ENCODE results near the gene TPR. TPM values are rescaled to one million over a fixed set of nuclear protein-coding genes. Genes with fewer than 3 reads are reported as not detected.

The TPR gene
- total RNA-seq, 1 donor from 2014 or later, result 250 TPM

DNA sequence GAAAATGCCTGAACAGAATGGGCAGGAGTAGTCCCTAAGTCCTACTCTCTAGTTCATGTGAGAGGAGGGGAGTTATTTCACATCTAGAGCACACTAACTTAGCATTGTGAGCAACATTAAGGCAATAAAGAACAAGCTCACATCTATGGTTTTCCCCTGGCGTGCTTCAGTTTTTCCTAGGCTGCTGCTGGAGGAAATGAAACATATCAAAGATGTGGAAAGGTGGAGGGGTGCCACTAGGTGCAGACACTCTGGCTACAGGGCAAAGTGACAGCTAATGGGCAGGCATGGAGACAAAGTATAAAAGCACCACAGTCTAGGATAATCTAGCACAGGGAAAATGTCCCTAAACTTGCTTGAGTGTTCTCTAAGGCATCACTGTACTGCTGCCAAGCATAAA is 82.2 kb downstream of the TPR start:
- intact Hi-C loops (cut with micrococcal nuclease), result no loop called here

DNA sequence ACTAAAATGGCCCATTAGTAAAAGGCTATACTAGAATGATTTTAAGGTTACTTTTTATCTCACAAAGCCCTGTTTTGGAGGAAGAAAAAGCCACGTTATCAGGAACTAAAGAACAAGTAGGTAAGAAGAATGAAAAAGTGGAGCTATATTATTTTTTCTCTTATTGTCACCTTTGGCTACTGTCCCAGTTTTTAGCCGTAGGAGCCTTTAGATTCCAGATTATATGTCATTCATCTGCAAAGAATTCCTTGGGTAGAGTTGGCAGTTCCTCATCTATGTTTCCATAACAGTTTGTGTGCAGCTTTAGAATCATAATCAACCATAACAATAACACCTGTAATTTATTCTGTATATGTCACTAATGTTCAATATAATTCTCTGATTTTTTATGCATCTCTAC is 83.8 kb downstream of the TPR start:
- intact Hi-C loops (cut with micrococcal nuclease), result no loop called here

DNA sequence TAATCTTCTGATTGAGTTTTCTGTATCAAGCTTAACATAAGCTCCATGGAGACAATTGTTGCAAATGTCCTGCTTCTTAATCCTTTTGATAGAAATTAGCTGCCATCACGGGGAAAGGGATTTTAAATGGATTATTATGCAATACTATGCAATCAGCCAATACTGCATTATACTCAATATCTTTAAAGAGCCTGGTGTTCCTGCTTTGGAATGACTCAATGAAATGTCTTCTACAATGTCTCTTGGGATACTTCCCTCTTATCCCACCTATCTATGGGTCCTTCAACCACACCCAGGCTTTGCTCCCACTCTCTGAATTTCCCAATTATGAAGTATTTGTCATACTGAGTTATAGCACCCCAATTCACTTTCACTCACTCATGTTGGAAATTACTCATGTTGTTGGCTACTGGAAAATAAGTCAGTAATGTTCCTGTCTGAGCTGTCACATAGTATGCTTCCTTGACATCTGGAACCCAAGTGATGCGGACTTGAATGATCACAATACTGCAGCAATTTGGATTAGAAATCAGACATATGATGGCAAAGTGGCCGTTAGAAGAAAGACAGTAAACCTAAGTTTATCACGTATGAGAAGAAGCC is 85.0 kb downstream of the TPR start:
- intact Hi-C loops (cut with micrococcal nuclease), result loop anchor here (1.0 to 5.0 kb wide), 3 partner anchors 7 to 32 kb away; no protein-coding TSS in a partner anchor

DNA sequence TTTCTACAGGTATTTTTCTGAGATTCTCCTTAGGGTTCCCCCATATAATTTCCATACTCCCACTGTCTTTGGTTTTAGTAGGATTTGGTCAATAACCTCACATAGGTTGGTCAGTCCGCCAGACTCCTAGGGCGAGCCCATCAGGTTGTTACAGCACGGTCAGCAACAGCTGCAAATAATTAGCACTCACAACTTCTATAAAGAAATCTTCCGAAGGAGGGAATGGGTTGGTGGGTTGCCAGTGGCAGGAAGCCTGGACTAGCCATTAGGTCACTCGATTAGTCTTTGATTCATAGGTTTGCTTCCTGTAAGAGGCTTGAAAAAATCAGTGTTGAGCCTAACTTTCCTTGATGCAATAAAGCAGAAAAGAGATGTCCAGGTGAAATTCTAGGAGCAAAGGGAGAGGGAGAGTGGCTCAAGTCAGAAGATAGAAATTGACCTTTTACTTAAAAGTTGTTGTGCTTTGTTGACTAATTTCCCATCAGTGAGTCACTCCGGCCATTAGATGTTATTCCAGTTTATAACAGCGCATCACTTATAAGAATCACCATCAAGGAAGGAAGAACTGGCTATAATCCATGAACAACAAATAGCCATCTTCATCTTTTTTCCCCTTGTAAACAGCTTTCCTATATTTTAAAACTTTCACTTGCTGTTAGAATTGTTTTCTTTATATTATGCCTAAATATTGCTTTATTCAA is 88.3 kb downstream of the TPR start:
- intact Hi-C loops (cut with micrococcal nuclease), result loop anchor here (5.0 kb wide), 1 partner anchor 36 kb away; no protein-coding TSS in a partner anchor

DNA sequence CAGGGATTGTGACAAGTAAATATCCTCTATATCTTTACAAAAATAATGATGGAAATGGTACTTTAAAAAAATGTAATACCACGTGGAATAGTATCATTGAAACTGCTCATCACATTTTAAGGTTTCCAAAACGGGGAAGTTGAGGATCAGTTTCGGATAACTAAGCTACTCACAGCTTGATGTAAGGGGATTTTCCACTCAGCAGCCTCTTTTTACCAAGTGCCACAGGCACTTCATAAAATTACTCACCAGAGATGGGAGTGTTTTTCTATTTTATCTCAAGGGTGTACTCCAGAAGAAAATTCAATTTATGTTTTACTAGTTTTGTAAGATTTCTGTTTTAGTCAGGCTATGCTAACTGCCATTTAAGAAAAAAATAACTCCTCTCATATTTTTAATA is 91.7 kb downstream of the TPR start:
- intact Hi-C loops (cut with micrococcal nuclease), result loop anchor here (1.0 to 2.0 kb wide), 2 partner anchors 11 to 17 kb away; no protein-coding TSS in a partner anchor

DNA sequence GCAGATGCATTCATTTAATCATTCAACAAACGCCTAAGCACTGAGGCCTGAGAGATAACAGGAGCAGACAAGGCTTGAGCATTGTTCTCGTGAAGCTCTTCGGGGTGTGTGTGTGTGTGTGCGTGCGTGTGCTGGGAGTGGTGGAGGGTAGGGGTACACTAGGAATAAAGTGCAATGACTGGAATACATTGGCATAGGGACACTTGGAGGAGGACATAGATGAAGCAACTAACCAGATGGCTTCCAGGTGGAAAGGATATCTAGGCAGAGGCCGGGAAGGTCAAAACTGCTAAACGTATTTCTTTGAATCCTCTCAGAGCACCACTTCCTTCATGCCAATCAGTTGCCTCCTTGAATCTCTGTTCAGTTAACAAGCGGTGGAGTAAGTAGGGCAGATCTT is 92.6 kb downstream of the TPR start:
- intact Hi-C loops (cut with micrococcal nuclease), result loop anchor here (2.0 kb wide), 1 partner anchor 18 kb away; no protein-coding TSS in a partner anchor

DNA sequence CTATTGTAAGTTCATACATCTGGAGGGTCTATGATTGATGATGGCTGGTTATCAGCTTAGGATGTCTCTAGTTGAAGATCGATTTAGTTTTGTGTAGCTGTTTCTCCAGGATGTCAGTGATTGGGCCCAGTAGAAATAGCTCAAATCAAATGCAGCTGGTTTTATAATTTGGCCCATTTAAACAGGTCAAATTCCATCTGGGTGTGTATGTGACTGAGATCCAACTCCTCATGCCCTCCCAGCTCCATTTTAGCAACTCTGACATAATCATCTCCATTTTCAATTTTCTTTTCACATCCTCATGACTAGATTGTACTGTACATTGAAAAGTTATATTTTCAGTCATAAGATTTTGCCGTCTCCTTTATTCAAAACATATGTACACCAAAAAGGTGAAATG is 99.2 kb downstream of the TPR start:
- intact Hi-C loops (cut with micrococcal nuclease), result loop anchor here (10.0 kb wide), 1 partner anchor 339 kb away; no protein-coding TSS in a partner anchor

DNA sequence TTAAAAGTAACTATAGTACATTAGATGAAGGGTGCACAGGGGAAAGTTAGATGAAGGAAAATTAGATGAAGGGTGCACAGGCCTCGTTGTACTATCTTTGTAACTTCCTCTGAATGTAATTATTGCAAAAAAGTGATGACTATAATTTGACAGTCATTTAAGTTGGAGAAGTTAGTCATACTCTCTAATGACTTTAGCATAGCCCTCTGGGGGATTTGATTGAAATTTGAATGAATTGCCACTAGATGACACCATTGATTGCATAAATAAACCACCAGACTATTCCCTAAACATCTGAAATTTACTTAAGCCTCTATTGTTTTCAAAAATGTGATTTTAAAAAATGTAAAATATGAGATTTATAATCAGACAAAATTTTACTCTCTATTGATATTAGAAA is 102.6 kb downstream of the TPR start:
- intact Hi-C loops (cut with micrococcal nuclease), result loop anchor here (1.0 to 10.0 kb wide), 5 partner anchors 11 to 342 kb away; no protein-coding TSS in a partner anchor

DNA sequence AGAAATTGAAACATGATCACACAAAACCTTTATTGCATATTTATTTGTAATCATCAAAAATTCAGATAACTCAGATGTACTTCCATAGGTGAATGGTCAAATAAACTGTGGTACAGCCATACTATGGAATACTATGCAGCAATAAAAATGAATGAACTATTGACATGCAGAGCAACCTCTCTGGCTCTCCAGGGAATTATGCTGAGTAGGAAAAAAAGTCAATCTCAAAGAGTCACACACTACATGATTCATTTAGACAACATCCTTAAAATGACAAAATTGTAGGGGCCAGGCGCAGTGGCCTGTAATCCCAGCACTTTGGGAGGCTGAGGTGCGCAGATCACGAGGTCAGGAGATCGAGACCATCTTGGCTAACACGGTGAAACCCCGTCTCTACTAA is 104.0 kb downstream of the TPR start:
- intact Hi-C loops (cut with micrococcal nuclease), result loop anchor here (10.0 kb wide), 1 partner anchor 344 kb away; no protein-coding TSS in a partner anchor

Other genes with a start within 250 kb of the TPR start
- gene PRG4, start 79.0 kb downstream of the TPR start, total RNA-seq, result 16.2 and 17.2 TPM in 2 replicates
- 17.6 and 19.0 TPM in 2 replicates for gene ODR4, start 585 bp upstream of the TPR start, total RNA-seq
- not detected in 2 replicates for gene PDC, start 85.9 kb upstream of the TPR start, total RNA-seq

Measured in T-helper 1 cell treated with Interleukin-12 subunit alpha and Interleukin-12 subunit beta and Interleukin-4 antibody, amounts not matched to agents 30 ng/mL and 1 ng/mL, for 36 hours (primary cell).